RCC 7860 (cell line): ENCODE results near the gene AMZ1.
"Not testable (repeated sequence)": the region's sequence is repeated elsewhere in the genome, so short reads cannot be mapped to it uniquely, and the experiment has no call there.

Source experiments
- DNase-seq: peaks from one replicate; pipeline ENCODE4 v3.0.0-alpha.2; 2015; ENCODE audit warnings: low spot score
- FAIRE-seq: peaks from 2 replicates; lab custom pipeline; 2012; peaks lifted over from hg19 to GRCh38; lab: Jason Lieb, UNC

Gene AMZ1

DNA sequence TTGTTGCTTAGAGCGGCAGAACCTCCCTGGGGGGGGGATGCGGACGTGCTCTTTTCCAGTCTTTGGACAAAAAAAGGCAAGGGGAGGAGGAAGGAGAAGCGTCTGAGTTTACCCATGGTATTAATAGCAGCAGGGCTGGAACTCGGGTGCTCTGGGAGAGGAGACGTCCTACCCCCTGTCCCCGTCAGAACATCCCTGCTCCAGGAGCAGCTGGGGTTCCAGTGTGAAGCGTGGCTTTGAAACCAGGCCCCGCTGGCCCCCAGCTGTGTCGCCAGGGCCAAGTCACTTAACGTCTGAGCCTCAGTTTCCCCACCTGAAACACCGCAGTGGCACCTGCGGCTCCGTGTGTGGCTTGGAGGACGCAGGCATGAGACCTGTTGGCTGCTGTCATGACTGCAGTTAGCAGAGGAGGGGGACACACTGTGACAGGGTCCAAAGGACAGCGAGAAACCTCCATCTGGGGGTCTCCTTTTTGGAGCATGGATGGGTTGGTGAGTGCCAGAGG is 1.4 kb downstream of the AMZ1 start:
- DNase-seq (no peak), FAIRE-seq (no peak)

DNA sequence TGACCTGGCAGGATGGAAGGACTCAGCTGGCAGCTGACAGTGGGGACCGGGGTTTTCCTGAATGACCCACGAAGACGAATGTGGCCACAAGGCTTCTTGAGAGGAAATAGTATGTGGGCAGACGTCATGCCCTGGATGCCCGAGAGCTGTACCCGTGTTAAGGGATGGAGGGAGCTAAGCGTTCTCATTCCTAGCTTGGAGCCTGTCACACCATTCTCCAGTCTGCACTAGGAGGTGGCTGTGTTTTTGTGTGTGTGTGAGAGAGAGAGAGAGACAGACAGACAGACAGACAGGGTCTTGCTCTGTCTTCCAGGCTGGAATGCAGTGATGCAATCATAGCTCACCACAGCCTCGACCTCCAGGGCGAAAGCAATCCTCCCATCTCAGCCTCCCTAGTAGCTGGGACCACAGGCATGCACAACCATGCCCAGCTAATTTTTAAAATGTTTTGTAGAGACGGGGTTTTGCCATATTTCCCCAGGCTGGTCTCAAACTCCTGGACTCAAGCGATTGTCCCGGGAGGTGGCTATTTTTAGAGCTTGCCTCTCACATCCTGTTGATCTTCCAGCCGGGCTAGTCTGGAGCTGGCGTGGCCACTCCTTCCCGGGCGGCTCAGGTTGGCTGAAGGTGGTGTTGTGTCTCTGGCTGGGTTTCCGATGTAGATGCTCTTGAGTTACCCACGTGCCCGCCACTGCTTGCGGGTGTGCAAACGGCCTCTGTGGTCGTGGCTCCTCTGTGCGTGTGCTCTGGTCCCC is 2.1 kb downstream of the AMZ1 start:
- peak; percentile 97 for DNase-seq
- FAIRE-seq = peak; percentile 92

DNA sequence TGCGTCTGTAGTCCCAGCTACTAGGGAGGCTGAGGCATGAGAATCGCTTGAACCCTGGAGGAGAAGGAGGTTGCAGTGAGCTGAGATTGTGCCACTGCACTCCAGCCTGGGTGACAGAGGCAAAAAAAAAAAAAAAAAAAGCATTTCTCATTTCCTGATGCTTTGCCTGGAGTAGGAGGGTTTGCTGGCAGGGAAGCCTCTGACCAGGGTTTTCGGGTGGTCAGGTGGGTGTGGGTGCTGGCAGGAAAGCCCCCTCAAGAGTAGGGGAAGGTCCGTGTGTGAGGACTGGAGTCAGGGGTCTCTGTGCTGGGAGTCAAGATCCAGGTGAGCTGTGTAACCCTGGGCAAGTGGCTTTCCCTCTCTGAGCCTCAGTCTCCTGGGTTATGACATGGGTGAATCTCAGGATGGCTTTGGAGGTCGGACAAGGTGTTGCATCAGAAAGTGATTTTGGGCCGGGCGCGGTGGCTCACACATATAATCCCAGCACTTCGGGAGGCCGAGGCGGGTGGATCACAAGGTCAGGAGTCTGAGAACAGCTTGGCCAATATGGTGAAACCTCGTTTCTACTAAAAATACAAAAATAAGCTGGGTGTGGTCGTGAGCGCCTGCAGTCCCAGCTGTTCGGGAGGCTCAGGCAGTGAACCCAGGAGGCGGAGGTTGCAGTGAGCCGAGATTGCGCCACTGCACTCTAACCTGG is 3.2 kb downstream of the AMZ1 start:
- FAIRE-seq = no peak
- no peak for DNase-seq

DNA sequence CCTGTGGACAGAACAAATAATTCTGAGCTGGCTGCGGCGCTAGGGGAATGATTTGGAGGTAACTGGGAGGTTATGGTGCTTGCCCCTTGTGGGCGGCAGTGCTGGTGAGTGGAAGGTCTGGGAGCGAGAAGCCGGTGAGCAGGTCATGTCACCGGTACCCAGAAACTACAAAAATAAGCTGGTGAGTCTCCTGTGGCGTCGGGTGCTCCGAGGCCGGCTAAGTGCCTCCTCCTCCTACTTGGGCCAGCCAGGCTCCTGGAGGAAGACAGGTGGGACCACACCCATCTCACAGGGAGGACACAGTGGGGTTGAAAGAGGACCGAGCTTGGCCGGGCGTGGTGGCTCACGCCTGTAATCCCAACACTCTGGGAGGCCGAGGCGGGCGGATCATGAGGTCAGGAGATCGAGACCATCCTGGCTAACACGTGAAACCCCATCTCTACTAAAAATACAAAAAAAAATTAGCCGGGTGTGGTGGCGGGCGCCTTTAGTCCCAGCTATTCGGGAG is 4.0 kb downstream of the AMZ1 start:
- not testable (repeated sequence) for DNase-seq, FAIRE-seq

DNA sequence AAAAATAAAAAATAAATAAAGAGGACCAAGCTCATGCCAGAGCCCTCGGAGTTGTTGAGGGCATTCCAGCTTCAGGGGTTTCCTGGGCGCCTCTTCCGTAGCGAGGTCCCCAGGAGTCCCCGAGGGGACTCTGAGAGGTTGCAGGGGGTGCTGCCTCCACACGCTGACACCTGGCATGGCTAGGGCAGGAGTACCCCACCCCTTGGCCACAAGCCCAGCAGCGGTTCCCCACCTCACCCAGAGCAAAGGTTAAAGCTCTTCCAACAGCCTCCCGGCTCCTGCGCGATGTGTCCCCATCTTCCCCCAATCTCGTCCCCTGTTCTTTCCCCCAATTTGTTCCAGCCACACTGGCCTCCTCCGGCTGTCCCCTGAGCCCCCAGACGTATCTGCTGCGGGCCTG is 4.5 kb downstream of the AMZ1 start:
- FAIRE-seq (no peak), DNase-seq (no peak)

DNA sequence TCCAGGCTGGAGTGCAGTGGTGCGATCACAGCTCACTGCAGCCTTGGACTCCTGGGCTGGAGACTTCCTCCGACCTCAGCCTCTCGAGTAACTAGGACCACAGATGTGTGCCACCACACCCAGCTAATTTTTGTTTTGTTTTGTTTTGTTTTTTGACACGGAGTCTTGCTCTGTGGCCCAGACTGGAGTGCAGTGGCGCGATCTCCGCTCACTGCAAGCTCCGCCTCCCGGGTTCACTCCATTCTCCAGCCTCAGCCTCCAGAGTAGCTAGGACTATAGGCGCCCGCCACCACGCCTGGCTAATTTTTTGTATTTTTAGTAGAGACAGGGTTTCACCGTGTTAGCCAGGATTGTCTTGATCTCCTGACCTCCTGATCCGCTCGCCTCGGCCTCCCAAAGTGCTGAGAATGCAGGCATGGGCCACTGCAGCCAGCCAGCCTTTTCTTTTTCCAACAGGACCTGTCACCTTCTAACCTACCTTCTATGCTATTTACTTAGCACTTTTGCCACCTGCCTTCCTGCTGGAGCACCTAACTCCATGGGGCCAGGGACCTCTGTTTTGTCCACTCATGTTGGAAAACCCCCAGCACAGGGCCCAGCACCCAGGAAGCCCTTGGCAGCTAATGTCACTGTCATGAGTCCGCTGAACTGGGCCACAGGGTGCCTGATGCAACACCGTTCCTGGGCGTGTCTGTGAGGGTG is 5.6 kb downstream of the AMZ1 start:
- DNase-seq (peak; percentile 86), FAIRE-seq (peak; percentile 81)

DNA sequence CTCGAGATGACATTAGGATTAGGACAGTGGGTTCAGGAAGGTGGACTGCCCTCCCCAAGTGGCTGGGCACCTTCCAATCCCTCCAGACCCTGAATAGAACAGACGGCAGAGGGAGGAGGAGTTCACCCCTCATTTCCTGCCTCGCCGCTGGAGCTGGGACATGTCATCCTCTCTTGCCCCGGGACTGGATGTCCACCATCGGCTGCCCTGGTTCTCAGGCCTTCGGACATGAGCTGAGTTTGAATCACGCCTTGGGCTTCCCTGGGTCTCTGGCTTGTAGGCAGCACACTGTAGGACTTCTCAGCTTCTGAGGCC is 6.1 kb downstream of the AMZ1 start:
- FAIRE-seq = not testable (repeated sequence)
- peak; percentile 75 for DNase-seq

DNA sequence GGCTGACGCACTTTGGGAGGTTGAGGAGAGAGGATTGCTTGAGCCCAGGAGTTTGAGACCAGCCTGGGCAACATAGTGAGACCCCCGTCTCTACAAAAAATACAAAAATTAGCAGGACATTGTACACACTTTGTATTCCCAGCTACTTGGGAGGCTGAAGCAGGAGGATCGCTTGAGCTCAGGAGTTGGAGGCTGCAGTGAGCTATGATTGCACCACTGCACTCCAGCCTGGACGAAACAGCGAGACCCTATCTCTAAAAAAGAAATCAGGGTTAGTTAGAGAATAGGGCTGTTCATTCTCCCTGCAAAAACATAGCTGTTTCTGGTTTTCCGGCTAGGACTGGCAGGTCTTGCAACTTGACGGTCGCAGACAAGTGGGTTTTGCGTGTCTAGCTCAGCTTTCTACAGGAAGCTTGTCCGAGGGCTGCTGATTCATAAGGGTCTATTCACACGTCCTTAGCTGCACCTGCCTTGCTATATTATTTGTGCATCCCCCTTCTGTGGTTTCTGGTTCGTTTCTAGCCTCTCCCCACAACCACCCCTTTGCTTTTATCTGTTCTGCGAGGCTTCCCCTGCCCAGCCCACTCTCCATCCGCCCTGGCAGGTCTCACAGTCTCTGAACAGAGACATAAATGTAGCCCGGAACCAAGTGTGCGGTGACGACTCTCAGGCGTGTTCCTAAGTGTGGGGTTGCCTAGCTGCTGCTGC is 10.7 kb downstream of the AMZ1 start:
- FAIRE-seq (no peak), DNase-seq (no peak)

DNA sequence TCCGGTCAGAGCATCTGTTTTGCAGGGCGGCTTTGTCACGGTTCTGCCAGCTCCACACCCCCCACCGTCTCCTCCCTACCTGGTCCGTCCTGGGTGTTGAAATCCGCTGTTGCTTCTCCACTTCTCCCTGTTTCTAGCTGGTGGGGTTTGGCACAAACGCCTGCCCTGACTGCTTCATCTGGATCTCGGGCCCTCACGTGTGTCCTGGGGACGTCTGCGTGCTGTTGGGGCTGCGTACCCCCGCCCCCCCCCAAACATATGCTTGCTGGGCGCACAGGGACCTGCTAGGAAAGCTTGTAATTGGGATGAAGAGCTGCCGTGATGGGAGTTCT is 11.3 kb downstream of the AMZ1 start:
- DNase-seq (no peak), FAIRE-seq (no peak)

DNA sequence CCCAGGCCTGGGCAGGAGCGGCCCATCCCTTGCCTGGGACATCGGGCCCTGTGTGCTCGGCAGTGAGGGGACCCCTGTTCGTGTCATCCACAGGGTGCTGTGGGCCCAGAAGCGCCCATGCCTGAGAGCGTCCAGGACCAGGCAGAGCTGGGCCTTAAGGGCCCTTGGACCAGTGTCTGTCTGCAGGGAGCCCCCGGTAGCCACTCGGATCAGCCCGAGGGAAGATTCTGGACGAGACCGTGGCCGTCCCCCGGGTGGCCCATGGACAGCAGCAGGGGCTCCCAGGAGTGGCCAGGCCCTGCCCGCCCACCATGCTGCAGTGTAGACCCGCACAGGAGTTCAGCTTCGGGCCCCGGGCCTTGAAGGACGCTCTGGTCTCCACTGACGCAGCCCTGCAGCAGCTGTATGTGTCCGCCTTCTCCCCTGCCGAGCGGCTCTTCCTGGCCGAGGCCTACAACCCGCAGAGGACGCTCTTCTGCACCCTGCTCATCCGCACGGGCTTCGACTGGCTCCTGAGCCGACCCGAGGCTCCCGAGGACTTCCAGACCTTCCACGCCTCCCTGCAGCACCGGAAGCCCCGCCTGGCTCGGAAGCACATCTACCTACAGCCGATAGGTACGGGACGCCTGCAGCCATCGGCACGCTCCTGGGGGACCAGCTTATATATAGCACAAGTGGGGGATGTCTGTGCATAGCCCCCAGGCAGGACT is 12.3 kb downstream of the AMZ1 start:
- DNase-seq (no peak), FAIRE-seq (no peak)

DNA sequence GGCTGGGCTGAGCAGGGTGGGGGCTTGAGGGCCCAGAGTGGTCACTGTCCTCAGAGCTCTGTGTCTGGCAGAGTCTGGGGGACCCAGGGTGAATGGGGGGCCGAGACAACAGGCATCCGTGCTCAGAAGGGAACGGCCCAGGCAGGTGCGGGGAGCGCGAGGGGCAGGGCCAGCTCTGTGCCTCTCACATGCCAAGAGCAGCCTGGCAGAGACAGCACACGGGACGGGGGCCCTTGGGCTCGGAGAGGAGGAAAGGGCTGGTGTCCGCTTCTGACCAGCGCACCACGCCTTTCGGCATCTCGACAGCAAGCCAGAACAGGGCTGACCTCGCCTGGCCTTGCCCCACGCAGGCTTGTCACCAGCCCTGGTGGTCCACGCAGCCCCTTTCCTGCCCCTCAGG is 13.4 kb downstream of the AMZ1 start:
- DNase-seq = no peak
- FAIRE-seq = no peak

DNA sequence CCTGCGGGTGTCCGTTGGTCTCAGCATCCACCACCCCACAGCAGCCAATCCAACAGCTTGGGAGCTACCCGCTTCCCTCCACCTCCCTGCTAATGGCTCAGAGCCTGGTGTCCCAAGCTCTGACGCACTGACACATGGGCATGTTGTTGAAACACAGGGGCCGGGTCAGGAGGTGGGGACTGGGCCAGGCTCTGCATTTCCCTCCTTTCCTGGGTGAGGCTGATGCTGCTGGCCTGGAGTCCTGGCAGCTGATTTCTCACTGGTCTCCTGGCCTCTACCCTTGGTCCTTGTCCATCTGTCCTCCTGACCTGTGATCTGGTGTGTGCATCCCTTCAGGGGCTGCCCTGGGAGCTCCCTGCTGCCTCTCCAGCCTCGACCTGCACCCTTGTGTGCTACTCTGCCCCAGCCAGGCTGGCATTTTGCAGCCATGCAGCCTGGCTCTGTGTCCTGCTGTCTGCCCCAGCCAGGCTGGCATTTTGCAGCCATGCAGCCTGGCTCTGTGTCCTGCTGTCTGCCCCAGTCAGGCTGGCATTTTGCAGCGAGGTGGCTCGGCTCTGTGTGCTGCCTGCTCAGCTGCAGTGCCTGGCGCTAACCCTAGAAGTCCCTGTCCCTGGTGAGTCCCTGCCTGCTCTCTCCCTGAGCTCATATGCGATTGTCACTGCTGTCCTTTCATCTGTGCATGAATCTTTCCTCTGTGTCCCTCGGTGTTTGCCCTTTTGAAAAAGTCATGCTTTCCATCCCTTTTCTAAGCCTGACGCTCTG is 14.0 kb downstream of the AMZ1 start:
- no peak for DNase-seq
- FAIRE-seq = no peak

DNA sequence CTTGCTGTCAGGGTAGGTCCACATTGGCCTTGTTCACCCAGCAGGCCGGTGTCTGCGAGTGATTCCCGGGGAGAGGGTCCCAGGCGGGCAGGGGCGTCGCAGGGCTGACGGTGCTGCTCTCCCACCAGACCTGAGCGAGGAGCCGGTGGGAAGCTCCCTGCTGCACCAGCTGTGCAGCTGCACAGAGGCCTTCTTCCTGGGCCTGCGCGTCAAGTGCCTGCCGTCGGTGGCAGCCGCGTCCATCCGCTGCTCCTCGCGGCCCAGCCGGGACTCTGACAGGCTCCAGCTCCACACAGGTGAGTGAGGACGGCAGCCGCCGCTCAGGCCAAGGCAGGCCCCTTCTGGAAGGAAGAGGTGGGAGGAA is 14.6 kb downstream of the AMZ1 start:
- FAIRE-seq = no peak
- no peak for DNase-seq

DNA sequence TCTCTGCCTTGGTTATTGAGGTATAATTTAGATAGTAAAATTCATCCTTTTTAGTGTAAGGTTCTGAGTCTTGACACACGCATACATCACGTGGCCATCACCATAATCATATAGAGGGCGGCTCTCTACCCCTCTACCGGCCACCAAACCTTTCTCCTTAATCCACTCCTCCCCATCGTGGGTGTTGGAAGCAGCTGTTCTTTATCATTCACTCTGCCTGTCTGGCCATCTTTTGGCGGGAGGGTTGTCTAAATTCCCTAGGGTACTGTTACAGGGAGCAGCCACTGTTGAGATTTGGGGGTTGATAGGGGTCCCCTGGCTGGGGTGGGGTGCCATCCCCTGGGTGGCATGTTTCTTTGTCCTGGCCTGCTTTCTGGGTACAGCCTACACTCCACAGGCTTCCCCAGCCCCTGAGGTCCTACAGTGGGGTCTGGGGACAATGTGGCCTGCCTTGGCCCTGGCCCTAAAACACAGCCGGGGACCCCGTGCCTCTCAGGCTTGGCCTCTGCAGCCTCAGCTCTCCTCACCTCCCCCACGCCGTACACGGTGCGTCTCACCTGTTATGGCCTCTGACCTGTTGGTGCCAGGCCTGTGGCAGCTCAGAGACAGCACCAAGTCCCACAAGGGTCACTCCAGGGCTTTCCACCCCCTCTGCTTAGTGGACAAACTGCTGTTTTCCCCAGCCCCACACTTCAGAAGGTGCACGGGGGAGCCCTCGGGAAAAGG is 17.5 kb downstream of the AMZ1 start:
- FAIRE-seq = no peak
- no peak for DNase-seq

DNA sequence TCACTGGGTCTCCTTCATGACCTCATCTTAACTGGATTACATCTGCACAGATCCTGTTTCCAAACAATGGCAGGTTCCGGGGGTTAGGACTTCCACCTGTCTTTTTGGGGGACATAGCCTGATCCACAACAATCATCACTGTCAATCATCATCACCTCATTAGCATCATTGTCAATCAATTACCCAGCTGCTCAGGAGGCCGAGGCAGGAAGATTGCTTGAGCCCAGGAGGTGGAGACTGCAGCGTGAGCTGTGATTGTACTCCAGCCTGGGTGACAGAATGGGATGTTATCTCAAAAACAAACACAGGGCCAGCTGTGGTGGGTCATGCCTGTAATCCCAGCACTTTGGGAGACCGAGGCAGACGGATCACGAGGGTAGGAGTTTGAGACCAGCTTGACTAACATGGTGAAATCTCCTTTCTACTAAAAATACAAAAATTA is 18.7 kb downstream of the AMZ1 start:
- FAIRE-seq = no peak

DNA sequence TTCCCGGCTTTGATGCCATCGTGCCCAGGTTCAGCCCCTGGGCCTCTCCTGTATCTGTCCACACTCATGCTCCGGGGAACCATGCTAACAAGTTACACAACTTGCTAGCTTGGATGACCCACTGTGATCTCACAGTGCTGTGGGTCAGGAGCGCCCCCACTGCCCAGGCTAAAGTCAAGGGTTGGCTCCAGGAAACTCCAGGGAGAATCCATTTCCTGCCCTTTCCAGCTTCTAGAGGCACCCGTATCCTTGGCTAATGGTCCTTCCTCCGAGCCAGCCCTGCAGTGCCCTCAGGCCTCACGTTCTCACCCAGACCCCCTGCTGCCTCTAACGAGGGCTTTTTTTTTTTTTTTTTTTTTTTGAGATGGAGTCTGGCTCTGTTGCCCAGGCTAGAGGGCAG is 19.5 kb downstream of the AMZ1 start:
- no peak for FAIRE-seq
- no peak for DNase-seq

More for the DNA sequence above, 18.7 kb downstream of the AMZ1 start:
- no peak for DNase-seq

DNA sequence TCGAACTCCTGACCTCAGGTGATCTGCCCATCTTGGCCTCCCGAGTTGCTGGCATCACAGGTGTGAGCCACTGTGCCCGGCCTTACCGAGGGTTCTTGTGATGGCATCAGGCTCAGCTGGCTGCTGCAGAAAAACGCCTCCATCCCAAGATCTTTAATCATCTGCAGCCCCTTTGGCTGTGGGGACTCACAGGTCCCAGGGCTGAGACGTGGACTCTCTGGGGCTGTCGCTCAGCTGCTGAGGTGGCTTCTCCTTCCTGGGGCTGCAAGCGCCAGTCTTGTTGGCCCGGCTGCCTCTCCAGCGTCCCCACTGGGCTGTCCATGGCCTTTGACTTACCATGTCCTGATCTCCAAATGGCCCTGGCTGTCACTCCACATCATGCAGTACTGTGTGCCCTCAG is 20.0 kb downstream of the AMZ1 start:
- FAIRE-seq (no peak), DNase-seq (no peak)

DNA sequence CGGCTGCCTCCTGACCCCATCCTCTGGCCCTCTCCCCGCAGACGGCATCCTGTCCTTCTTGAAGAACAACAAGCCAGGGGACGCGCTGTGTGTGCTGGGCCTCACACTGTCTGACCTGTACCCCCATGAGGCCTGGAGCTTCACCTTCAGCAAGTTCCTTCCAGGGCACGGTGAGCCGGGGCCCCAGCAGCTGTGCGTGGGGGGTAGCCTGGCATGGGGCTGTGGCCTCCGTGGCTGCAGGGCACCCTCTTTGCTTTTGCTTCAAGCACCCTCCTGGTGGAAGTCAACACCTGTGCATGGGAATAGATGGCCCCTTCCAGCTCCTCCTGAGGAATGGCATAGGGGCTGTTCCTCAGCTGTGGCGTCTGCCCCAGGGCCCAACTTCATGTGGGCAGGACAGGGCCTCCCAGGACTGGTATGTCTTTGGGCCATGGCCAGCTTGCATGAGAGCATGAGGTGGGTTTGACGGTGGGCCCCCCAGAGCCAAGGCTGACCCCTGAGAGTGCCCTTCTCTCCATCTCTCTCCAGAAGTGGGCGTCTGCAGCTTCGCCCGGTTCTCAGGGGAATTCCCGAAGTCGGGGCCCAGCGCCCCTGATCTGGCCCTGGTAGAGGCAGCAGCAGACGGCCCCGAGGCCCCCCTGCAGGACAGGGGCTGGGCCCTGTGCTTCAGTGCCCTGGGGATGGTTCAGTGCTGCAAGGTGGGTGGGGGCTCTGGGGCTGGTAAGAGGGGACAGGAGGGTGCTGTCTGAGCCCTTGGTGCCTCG is 20.7 kb downstream of the AMZ1 start:
- FAIRE-seq (no peak), DNase-seq (no peak)
